Measurements from ENCODE around the gene SAFB. TPM values are rescaled to one million over a fixed set of nuclear protein-coding genes. Genes with fewer than 3 reads are reported as not detected.

Gene SAFB
- total RNA-seq, 1 experiment from 2014 or later, result 68.7 TPM

DNA sequence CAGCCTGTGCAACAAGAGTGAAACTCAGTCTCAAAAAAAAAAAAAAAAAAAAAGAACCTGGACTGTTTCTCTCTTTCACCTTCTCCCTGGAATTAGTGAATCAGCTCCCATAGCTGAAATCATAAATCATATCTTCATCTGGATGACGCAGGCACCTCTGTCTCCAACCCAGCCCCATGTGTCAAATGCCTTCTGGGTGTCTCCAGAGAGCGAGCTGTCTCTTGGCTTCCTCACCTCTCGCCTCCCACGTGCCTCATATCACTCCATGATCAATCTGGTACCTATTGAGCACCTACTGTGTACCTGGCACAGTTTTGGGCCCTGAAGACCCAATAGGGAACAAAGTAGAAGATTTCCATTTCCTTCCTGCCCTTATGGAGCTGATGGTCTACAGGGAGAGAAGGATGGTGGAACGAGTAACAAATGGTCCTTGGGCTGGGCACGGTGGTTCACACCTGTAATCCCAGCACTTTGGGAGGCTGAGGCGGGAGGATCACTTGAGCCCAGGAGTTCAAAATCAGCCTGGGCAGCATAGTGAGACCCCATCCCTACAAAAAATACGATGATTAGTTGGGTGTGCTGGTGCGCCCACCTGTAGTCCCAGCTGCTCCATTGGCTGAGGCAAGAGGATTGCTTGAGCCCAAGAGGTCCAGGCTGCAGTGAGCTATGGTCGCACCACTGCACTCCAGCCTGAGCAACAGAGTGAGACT is 60.4 kb downstream of the SAFB start:
- BruUV-seq (replicated peaks), result no TSS peak
- no peaks in the 10 kb centered on the region for H3K9me2 ChIP-seq (ENCODE audit: insufficient read depth)
- TF ChIP-seq CTCF (conservative IDR thresholded peaks at IDR 0.05), result no peak
- TF ChIP-seq EZH2 (IDR thresholded peaks at IDR 0.05; ENCODE audit: low read depth), result no peak
- H2AFZ ChIP-seq, result no peak overlapping the region
- no peaks in the 10 kb centered on the region for H3K27me3 ChIP-seq (ENCODE audit: insufficient read depth, low read depth)
- no peaks in the 10 kb centered on the region for H3F3A ChIP-seq (ENCODE audit: insufficient read depth, low read depth)
- POLR2A ChIA-PET (ENCODE audit: unreplicated experiment), result no interaction called here
- H3K4me1 ChIP-seq (replicated peaks; ENCODE audit: insufficient read depth), result no peaks in the 10 kb centered on the region
- no peak overlapping the region for H3K27ac ChIP-seq
- no peak overlapping the region for H3K4me3 ChIP-seq
- H3K9me3 ChIP-seq (ENCODE audit: insufficient read depth, low read depth), result no peaks in the 10 kb centered on the region
- H3K36me3 ChIP-seq (ENCODE audit: low read depth), result no peaks in the 10 kb centered on the region
- H3K79me2 ChIP-seq (ENCODE audit: low read depth), result peaks cover 9% of the 10 kb centered on the region
- CTCF ChIA-PET, result no interaction called here
- DNase-seq, result no peak
- H4K20me1 ChIP-seq (ENCODE audit: insufficient read depth), result no peaks in the 10 kb centered on the region
- intact Hi-C loops (cut with micrococcal nuclease; ENCODE audit: unreplicated experiment), result no loop called here
- H3K4me2 ChIP-seq, result no peak overlapping the region

- CTCF ChIA-PET, result no interaction called here
- intact Hi-C loops (cut with micrococcal nuclease; ENCODE audit: unreplicated experiment), result no loop called here
- no peaks in the 10 kb centered on the region for H3K4me1 ChIP-seq (replicated peaks; ENCODE audit: insufficient read depth)
Measured at GRCh38 chr19:5684694-5685430, 62.0 kb downstream of the SAFB start.

More at GRCh38 chr19:5684694-5685430, 62.0 kb downstream of the SAFB start:
- Histone ChIP-seq H3K27me3 (ENCODE audit: insufficient read depth, low read depth) (no peaks in the 10 kb centered on the region), H3K4me3 (no peak overlapping the region), H3F3A (ENCODE audit: insufficient read depth, low read depth) (peaks cover 6% of the 10 kb centered on the region; the same call in 1 of the 2 replicates), H3K9me3 (ENCODE audit: insufficient read depth, low read depth) (no peaks in the 10 kb centered on the region), H3K4me2 (no peak overlapping the region), H3K36me3 (ENCODE audit: low read depth) (no peaks in the 10 kb centered on the region), H3K79me2 (ENCODE audit: low read depth) (peaks cover 1% of the 10 kb centered on the region; the same call in 1 of the 2 replicates), H3K27ac (no peak overlapping the region), H3K9me2 (ENCODE audit: insufficient read depth) (no peaks in the 10 kb centered on the region), H4K20me1 (ENCODE audit: insufficient read depth) (no peaks in the 10 kb centered on the region), H2AFZ (no peak overlapping the region)
- POLR2A ChIA-PET (ENCODE audit: unreplicated experiment), result interaction anchor here (0.6 kb wide), 1 partner anchor 875 kb away, joined by 22 read pairs; no protein-coding TSS in a partner anchor
- BruUV-seq (replicated peaks), result no TSS peak
- TF ChIP-seq EZH2 (IDR thresholded peaks at IDR 0.05; ENCODE audit: low read depth) (no peak), CTCF (conservative IDR thresholded peaks at IDR 0.05) (no peak)
- DNase-seq, result no peak

Data from PC-9 (cell line).